Superior temporal gyrus (tissue), 1 donor: Measurements from ENCODE around the gene NBR1.
"Not testable (repeated sequence)": the region's sequence is repeated elsewhere in the genome, so short reads cannot be mapped to it uniquely, and the experiment has no call there.

Experiments used
- DNase-seq: peaks from one replicate; pipeline ENCODE4 v3.0.0-alpha.2; 2016; ENCODE audit errors: extremely low spot score

NBR1 gene

GRCh38 chr17:43212641-43213490 is 41.9 kb downstream of the NBR1 start:
- no peak for DNase-seq

- DNase-seq: no peak
Observed at GRCh38 chr17:43213545-43213944, 42.5 kb downstream of the NBR1 start.

GRCh38 chr17:43215341-43215740 is 44.3 kb downstream of the NBR1 start:
- no peak for DNase-seq

DNA sequence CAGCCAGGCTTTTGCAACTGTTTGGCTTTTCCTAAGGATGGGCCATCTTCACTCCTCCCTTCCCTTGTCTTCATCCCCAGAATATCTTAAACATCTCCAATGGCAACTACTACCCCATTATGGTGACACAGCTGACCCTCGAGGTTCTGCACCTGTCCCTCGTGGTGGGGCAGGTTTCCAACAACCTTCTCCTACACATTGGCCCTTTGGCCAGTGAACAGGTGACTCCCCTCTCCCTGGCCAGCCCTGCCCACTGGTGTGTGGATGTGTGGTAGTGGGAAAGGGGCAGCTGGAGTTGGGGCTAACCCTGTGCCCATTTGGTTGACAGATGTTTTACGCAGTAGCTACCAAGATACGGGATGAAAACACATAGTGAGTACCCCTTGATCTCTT is 45.4 kb downstream of the NBR1 start:
- DNase-seq: no peak

- no peak for DNase-seq
Observed at GRCh38 chr17:43216762-43217613, 46.0 kb downstream of the NBR1 start.

DNA sequence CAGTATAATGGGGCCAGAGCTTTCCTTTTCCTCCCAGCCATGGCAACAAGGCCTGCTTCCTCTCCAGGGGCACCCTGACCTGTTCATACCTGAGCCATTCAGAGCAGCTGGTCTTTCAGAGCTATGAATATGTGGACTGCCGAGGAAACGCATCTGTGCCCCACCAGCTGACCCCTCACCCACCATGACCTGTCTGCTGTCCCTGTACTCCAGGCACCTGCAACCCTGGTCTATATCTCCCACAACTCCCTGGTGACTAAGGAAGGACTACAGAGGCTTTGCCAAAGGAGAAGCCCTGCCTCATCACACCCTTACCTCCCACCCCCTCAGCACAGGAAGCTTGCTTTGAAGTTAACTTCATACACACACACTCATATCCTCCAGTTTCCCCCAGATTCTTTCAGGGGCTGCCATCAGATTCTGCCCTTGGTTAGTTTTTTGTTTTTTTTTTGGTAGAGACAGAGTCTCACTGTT is 46.6 kb downstream of the NBR1 start:
- DNase-seq: no peak

DNA sequence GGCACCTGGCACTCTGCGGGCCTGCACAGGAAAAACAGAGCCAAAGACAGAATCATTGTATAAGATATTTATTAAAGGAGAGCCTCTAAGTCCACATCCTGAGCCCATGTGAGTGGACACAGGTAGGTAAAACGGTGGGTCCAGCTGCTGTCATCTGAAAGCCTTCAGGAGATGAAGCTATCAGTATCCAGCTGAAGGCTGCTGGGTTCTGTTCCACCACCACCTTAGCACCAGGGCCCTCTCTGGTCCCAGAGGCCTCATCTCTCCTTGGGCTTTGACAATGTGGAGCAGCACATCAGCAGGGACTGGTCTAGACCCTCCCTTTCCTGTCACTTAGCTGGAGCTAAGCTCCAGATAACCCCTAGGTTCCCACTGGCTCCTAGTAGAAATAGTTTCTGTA is 48.0 kb downstream of the NBR1 start:
- DNase-seq: no peak

GRCh38 chr17:43219746-43220380 is 48.8 kb downstream of the NBR1 start:
- DNase-seq: no peak

DNA sequence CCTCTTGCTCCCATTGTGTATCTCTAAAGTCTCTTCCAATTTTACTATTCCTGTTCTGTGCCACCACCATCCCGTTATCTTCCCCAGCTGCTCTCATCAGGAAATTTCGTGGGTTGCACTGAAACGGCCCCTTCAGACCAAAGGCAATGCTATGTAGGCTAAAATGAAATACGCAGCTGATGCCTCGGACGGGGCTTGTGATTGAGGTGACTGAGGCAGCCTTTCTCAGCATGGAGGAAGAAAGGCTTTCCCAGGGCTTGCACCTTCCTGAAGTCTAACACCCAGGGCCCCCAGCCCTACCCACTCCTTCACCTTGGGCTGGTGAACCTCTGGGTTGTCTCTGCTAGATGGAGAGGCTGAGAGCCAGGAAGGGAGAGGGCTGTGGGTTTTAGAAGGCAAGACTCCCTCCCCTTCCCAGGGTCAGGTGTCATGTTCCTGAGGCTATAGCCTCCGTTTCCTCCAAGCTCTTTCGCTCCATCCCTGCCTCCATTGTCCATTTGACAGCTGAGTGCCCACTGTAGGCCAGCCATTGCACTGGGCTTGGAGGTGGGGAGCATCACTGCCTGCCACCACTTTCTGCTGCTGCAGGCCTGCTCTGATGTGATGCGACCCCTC is 49.6 kb downstream of the NBR1 start:
- DNase-seq: no peak

- no peak for DNase-seq
Observed at GRCh38 chr17:43224146-43224705, 53.2 kb downstream of the NBR1 start.

GRCh38 chr17:43226393-43226792 is 55.4 kb downstream of the NBR1 start:
- no peak for DNase-seq

- DNase-seq: not testable (repeated sequence)
Observed at GRCh38 chr17:43228020-43228782, 57.2 kb downstream of the NBR1 start, which contains the start of gene CCDC200. TSS of gene CCDC200 (minus strand) at chr17:43228623. CDS start at chr17:43228554, 69 bp downstream.

GRCh38 chr17:43231205-43232020 is 60.4 kb downstream of the NBR1 start:
- not testable (repeated sequence) for DNase-seq

DNA sequence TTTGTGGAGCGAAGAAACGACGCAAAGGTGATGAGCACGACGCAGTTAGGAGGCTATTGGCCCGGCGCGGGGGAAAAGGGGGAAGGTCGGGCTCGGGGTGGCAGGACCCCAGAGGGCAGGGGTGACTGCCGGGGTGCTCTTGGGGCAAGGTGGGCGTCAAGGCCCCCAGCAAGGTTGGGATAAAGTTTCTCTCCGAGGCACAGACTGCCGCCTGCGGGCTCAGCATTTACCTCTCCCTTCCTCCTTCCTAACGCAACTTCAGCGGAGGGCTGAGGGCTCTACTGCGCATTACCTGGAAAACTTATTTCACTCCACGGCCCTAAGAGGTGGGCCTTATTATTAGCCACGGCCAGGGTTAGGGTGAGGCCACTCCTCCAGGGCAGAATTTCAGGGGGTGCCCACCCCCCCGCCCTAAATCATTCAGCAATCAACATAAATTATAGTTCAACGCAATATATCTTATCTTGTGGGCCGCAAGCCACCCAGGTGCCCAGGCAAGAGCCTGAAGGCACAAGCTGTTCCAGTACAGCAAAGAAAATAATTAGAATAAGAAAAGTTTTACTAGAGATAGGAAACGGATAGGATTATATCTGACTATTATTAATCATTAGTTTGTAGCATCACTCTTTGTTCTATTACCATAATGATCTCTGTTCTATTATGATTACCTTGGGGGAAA is 61.1 kb downstream of the NBR1 start:
- not testable (repeated sequence) for DNase-seq

DNA sequence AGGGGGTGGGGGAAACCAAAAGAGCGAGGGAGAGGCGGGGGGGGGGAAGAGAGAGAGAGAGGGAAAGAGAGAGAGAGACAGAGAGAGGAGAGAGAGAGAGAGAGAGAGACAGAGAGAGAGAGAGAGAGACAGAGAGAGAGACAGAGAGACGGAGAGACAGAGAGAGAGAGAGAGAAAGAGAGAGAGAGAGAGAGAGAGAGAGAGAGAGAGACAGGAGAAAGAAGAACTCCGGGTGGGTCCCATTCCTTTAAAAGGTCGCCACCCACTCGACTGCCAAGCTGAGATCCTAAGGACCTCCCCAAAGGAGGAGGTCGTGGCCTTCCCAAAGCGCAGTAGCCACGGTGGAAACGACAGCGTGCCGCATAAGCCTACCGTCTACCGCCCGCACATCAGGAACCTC is 62.2 kb downstream of the NBR1 start:
- not testable (repeated sequence) for DNase-seq

GRCh38 chr17:43233877-43234276 is 62.9 kb downstream of the NBR1 start, which contains the start of gene RNU2-1:
TSS of gene RNU2-1 (minus strand) at chr17:43233977.
- DNase-seq: not testable (repeated sequence)

DNA sequence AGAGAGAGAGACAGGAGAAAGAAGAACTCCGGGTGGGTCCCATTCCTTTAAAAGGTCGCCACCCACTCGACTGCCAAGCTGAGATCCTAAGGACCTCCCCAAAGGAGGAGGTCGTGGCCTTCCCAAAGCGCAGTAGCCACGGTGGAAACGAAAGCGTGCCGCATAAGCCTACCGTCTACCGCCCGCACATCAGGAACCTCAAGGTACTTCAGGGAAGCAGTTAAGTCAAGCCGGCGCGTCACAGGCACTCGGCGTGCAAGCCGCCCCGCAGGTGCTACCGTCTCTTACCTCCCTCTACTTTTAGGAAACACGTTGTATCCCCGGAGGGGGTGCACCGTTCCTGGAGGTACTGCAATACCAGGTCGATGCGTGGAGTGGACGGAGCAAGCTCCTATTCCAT is 68.6 kb downstream of the NBR1 start:
- DNase-seq: not testable (repeated sequence)

DNA sequence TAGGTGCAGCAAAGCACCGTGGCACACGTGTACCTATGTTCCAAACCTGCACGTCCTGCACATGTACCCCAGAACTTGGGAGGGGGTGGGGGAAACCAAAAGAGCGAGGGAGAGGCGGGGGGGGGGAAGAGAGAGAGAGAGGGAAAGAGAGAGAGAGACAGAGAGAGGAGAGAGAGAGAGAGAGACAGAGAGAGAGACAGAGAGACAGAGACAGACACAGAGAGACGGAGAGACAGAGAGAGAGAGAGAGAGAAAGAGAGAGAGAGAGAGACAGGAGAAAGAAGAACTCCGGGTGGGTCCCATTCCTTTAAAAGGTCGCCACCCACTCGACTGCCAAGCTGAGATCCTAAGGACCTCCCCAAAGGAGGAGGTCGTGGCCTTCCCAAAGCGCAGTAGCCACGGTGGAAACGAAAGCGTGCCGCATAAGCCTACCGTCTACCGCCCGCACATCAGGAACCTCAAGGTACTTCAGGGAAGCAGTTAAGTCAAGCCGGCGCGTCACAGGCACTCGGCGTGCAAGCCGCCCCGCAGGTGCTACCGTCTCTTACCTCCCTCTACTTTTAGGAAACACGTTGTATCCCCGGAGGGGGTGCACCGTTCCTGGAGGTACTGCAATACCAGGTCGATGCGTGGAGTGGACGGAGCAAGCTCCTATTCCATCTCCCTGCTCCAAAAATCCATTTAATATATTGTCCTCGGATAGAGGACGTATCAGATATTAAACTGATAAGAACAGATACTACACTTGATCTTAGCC is 69.8 kb downstream of the NBR1 start:
- DNase-seq: not testable (repeated sequence)
